Subcutaneous adipose tissue (tissue), 4 donors: Measurements from ENCODE around the gene TIMM44. TPM values are rescaled to one million over a fixed set of nuclear protein-coding genes. Genes with fewer than 3 reads are reported as not detected.

Source experiments
- CTCF ChIP-seq: fragments of 450-650 bp; IDR thresholded peaks from one replicate; pipeline ENCODE4 v1.5.1; 2016; ENCODE audit warnings: low read depth, mild to moderate bottlenecking, control low read depth, antibody characterized with exemption, moderate library complexity
- total RNA-seq, 4 donors: library from RNA; depleted of rRNA; stranded (reverse); fragments of >200 nt; gene quantifications; one replicate each; pipeline ENCODE4 v1.1.0, GENCODE V29; 2016

TIMM44 gene
- total RNA-seq, 4 donors from 2014 or later: 31.6 to 44.1 (median 38.0) TPM

GRCh38 chr19:7976461-7976860 is 33.0 kb upstream of the TIMM44 start:
- TF ChIP-seq CTCF: no peak

GRCh38 chr19:7975037-7975436 is 31.6 kb upstream of the TIMM44 start:
- TF ChIP-seq CTCF: no peak

GRCh38 chr19:7973883-7974282 is 30.4 kb upstream of the TIMM44 start:
- TF ChIP-seq CTCF: no peak

GRCh38 chr19:7971553-7972520 is 28.4 kb upstream of the TIMM44 start:
- TF ChIP-seq CTCF: no peak

GRCh38 chr19:7970716-7971448 is 27.4 kb upstream of the TIMM44 start:
- no peak for TF ChIP-seq CTCF

GRCh38 chr19:7969555-7969939 is 26.1 kb upstream of the TIMM44 start:
- TF ChIP-seq CTCF: no peak

GRCh38 chr19:7968796-7969554 is 25.5 kb upstream of the TIMM44 start:
- no peak for TF ChIP-seq CTCF
